ENCODE data around the gene CLPX. TPM values are rescaled to one million over a fixed set of nuclear protein-coding genes. Genes with fewer than 3 reads are reported as not detected.

Gene CLPX
- total and polyA plus RNA-seq, 2 donors (not counting 1 experiment from before 2014, with no cell fraction given): 16.6 to 54.5 TPM

GRCh38 chr15:65207280-65207840 is 22.2 kb upstream of the CLPX start:
- ChIA-PET POLR2A (interaction anchor here (0.6 kb wide), 1 partner anchor 190 kb away, joined by 4 read pairs; no protein-coding TSS in a partner anchor), CTCF (no interaction called here)
- WGBS (ENCODE audit: insufficient coverage): 94% methylated on average over 6 of the region's 6 CpGs
- Mint-ChIP-seq H3K4me3 (no peak overlapping the region), H3K27ac (no peak overlapping the region), H3K9me3 (ENCODE audit: insufficient read depth) (no peaks in the 10 kb centered on the region), H3K27me3 (peaks cover 8% of the 10 kb centered on the region), H3K4me1 (no peaks in the 10 kb centered on the region)
- TF ChIP-seq EZH2 (IDR thresholded peaks at IDR 0.05; ENCODE audit: borderline replicate concordance, insufficient read depth, low read depth, low read length, poor library complexity, severe bottlenecking): no peak
- TF ChIP-seq, protein P1, sequence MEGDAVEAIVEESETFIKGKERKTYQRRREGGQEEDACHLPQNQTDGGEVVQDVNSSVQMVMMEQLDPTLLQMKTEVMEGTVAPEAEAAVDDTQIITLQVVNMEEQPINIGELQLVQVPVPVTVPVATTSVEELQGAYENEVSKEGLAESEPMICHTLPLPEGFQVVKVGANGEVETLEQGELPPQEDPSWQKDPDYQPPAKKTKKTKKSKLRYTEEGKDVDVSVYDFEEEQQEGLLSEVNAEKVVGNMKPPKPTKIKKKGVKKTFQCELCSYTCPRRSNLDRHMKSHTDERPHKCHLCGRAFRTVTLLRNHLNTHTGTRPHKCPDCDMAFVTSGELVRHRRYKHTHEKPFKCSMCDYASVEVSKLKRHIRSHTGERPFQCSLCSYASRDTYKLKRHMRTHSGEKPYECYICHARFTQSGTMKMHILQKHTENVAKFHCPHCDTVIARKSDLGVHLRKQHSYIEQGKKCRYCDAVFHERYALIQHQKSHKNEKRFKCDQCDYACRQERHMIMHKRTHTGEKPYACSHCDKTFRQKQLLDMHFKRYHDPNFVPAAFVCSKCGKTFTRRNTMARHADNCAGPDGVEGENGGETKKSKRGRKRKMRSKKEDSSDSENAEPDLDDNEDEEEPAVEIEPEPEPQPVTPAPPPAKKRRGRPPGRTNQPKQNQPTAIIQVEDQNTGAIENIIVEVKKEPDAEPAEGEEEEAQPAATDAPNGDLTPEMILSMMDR (IDR thresholded peaks at IDR 0.05): no peak
- no peaks in the 10 kb centered on the region for H3K36me3 ChIP-seq (replicated peaks in 1 of 2; ENCODE audit: control extremely low read depth in 1 of 2, control insufficient read depth in 1 of 2, extremely low read depth in 1 of 2, insufficient read depth in 2 of 2, low read length in 1 of 2)
- H2AFZ ChIP-seq (ENCODE audit: insufficient read depth, low read depth, low read length, poor library complexity, severe bottlenecking): no peak overlapping the region
- no peaks in the 10 kb centered on the region for H3K4me1 ChIP-seq (ENCODE audit: control insufficient read depth in 2 of 2, insufficient read depth in 2 of 2, low read length in 2 of 2)
- ATAC-seq (ENCODE audit: low read depth) (no peak), DNase-seq (no peak)
- no peaks in the 10 kb centered on the region for H4K20me1 ChIP-seq (ENCODE audit: control insufficient read depth, insufficient read depth, low read length, poor library complexity, severe bottlenecking)
- H3K27ac ChIP-seq (ENCODE audit: low read length in 2 of 2): no peak overlapping the region
- no peaks in the 10 kb centered on the region for H3K79me2 ChIP-seq (ENCODE audit: control insufficient read depth, insufficient read depth, low read length)
- H3K9me3 ChIP-seq (ENCODE audit: control extremely low read depth in 1 of 3, control insufficient read depth in 2 of 3, insufficient read depth in 1 of 3, low read length in 2 of 3): no peaks in the 10 kb centered on the region
- no peak overlapping the region for H3K4me2 ChIP-seq (replicated peaks; ENCODE audit: low read depth, low read length, poor library complexity, severe bottlenecking)
- intact Hi-C loops (cut with micrococcal nuclease): no loop called here
- no peaks in the 10 kb centered on the region for H3K27me3 ChIP-seq (replicated peaks in 1 of 4; ENCODE audit: control extremely low read depth in 1 of 4, control insufficient read depth in 3 of 4, insufficient read depth in 4 of 4, low read length in 3 of 4)
- H3K9ac ChIP-seq (ENCODE audit: low read length): no peak overlapping the region
- H3K4me3 ChIP-seq (ENCODE audit: control extremely low read depth in 1 of 5, extremely low read depth in 1 of 5, insufficient read depth in 1 of 5, low read depth in 2 of 5, low read length in 4 of 5): no peak overlapping the region

DNA sequence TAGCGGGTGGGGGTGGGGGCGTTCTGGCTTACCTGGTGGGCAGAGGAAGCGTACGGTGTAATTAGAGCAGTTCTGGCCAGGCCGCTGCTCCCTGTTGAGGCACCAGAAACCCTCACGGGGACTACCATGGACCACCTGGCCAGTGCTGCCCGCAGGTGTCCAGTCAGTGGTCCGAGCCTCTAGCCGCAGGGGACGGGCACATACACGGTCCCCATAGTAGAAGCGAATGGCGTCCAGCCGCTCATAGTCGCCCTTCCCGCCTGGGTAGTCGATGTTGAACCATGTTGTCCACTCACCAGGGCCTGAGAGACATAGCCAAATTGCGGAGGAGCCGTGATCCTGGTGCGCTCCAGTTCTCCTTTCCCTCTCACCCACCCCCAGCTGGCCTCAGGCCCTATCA is 21.6 kb upstream of the CLPX start:
- 93% methylated on average over 19 of the region's 20 CpGs for WGBS (ENCODE audit: insufficient coverage)
- intact Hi-C loops (cut with micrococcal nuclease): no loop called here
- H3K4me2 ChIP-seq (replicated peaks; ENCODE audit: low read depth, low read length, poor library complexity, severe bottlenecking): no peak overlapping the region

More for the DNA sequence above, 21.6 kb upstream of the CLPX start:
- ATAC-seq (ENCODE audit: low read depth) (no peak), DNase-seq (no peak)
- Mint-ChIP-seq H3K4me3 (no peak overlapping the region), H3K4me1 (no peaks in the 10 kb centered on the region), H3K9me3 (ENCODE audit: insufficient read depth) (no peaks in the 10 kb centered on the region), H3K27me3 (peaks cover 8% of the 10 kb centered on the region), H3K27ac (no peak overlapping the region)
- Histone ChIP-seq H3K36me3 (replicated peaks in 1 of 2; ENCODE audit: control extremely low read depth in 1 of 2, control insufficient read depth in 1 of 2, extremely low read depth in 1 of 2, insufficient read depth in 2 of 2, low read length in 1 of 2) (no peaks in the 10 kb centered on the region), H4K20me1 (ENCODE audit: control insufficient read depth, insufficient read depth, low read length, poor library complexity, severe bottlenecking) (no peaks in the 10 kb centered on the region), H3K79me2 (ENCODE audit: control insufficient read depth, insufficient read depth, low read length) (no peaks in the 10 kb centered on the region), H3K4me3 (ENCODE audit: control extremely low read depth in 1 of 5, extremely low read depth in 1 of 5, insufficient read depth in 1 of 5, low read depth in 2 of 5, low read length in 4 of 5) (no peak overlapping the region), H3K27ac (ENCODE audit: low read length in 2 of 2) (no peak overlapping the region), H3K9me3 (ENCODE audit: control extremely low read depth in 1 of 3, control insufficient read depth in 2 of 3, insufficient read depth in 1 of 3, low read length in 2 of 3) (no peaks in the 10 kb centered on the region), H3K9ac (ENCODE audit: low read length) (no peak overlapping the region), H2AFZ (ENCODE audit: insufficient read depth, low read depth, low read length, poor library complexity, severe bottlenecking) (no peak overlapping the region), H3K27me3 (replicated peaks in 1 of 4; ENCODE audit: control extremely low read depth in 1 of 4, control insufficient read depth in 3 of 4, insufficient read depth in 4 of 4, low read length in 3 of 4) (no peaks in the 10 kb centered on the region), H3K4me1 (ENCODE audit: control insufficient read depth in 2 of 2, insufficient read depth in 2 of 2, low read length in 2 of 2) (no peaks in the 10 kb centered on the region)
- ChIA-PET CTCF (no interaction called here), POLR2A (interaction anchor here (0.6 kb wide), 1 partner anchor 191 kb away, joined by 4 read pairs; no protein-coding TSS in a partner anchor)
- TF ChIP-seq EZH2 (IDR thresholded peaks at IDR 0.05; ENCODE audit: borderline replicate concordance, insufficient read depth, low read depth, low read length, poor library complexity, severe bottlenecking): no peak
- TF ChIP-seq, protein P1 (IDR thresholded peaks at IDR 0.05): no peak
